Brain microvascular endothelial cell (primary cell): Measurements from ENCODE around the gene ITPRID1.

Experiments used
- DNase-seq: peaks from one replicate; pipeline ENCODE4 v3.0.0-alpha.2; 2020
- H3K27ac ChIP-seq: fragments of 250-450 bp; sonication (Bioruptor Pico); 2 replicates; pipeline ENCODE4 v1.5.1; 2020; ENCODE audit warnings: mild to moderate bottlenecking, moderate library complexity
- H3K27me3 ChIP-seq: fragments of 250-450 bp; sonication (Bioruptor Pico); replicated peaks from 2 replicates; pipeline ENCODE4 v1.5.1; 2020; ENCODE audit warnings: mild to moderate bottlenecking
- H3K36me3 ChIP-seq: fragments of 250-450 bp; sonication (Bioruptor Pico); replicated peaks from 2 replicates; pipeline ENCODE4 v1.5.1; 2020; ENCODE audit warnings: mild to moderate bottlenecking
- H3K4me3 ChIP-seq: 2 replicates; pipeline ENCODE4 v1.5.1; 2011; ENCODE audit warnings: low read depth, mild to moderate bottlenecking, control low read depth, low read length, moderate library complexity
- CTCF ChIP-seq: IDR thresholded peaks from 2 replicates; pipeline ENCODE4 v1.5.1; 2011; ENCODE audit warnings: low read depth, mild to moderate bottlenecking, moderate library complexity, low read length, control low read depth, inconsistent platforms; ENCODE audit errors: missing control alignments
- in situ Hi-C: cut with HindIII; loops from 2 replicates; pipeline ENCODE4 v1.10.0; 2017; ENCODE audit warnings: low sequenced_read_pairs, low pct_ligation_motif_present

ITPRID1 gene

GRCh38 chr7:31688996-31689395 is 175.1 kb downstream of the ITPRID1 start:
- Histone ChIP-seq H3K4me3 (no peak overlapping the region), H3K27me3 (no peaks in the 10 kb centered on the region), H3K27ac (no peak overlapping the region), H3K36me3 (no peaks in the 10 kb centered on the region)
- in situ Hi-C loops: no loop called here
- DNase-seq: no peak
- TF ChIP-seq CTCF: no peak

- Histone ChIP-seq H3K36me3 (no peaks in the 10 kb centered on the region), H3K27me3 (no peaks in the 10 kb centered on the region), H3K27ac (no peak overlapping the region), H3K4me3 (no peak overlapping the region)
- no peak for TF ChIP-seq CTCF
- in situ Hi-C loops: no loop called here
- DNase-seq: no peak
Observed at GRCh38 chr7:31690935-31691334, 177.0 kb downstream of the ITPRID1 start.

GRCh38 chr7:31692451-31692850 is 178.6 kb downstream of the ITPRID1 start:
- in situ Hi-C loops: no loop called here
- Histone ChIP-seq H3K27me3 (no peaks in the 10 kb centered on the region), H3K36me3 (no peaks in the 10 kb centered on the region), H3K4me3 (no peak overlapping the region), H3K27ac (no peak overlapping the region)
- no peak for DNase-seq
- TF ChIP-seq CTCF: no peak

- no peaks in the 10 kb centered on the region for H3K27me3 ChIP-seq
- in situ Hi-C loops: no loop called here
- TF ChIP-seq CTCF: no peak
Observed at GRCh38 chr7:31692871-31693270, 179.0 kb downstream of the ITPRID1 start.

GRCh38 chr7:31695859-31696614 is 182.1 kb downstream of the ITPRID1 start:
- in situ Hi-C loops: no loop called here
- no peak for DNase-seq
- no peak overlapping the region for H3K27ac ChIP-seq
- no peak overlapping the region for H3K4me3 ChIP-seq
- no peaks in the 10 kb centered on the region for H3K36me3 ChIP-seq
- no peak for TF ChIP-seq CTCF
- no peaks in the 10 kb centered on the region for H3K27me3 ChIP-seq

More at GRCh38 chr7:31692871-31693270, 179.0 kb downstream of the ITPRID1 start:
- no peak for DNase-seq
- H3K27ac ChIP-seq: no peak overlapping the region
- no peak overlapping the region for H3K4me3 ChIP-seq
- no peaks in the 10 kb centered on the region for H3K36me3 ChIP-seq

GRCh38 chr7:31699050-31699449 is 185.2 kb downstream of the ITPRID1 start:
- no peak overlapping the region for H3K4me3 ChIP-seq
- DNase-seq: no peak
- no peaks in the 10 kb centered on the region for H3K36me3 ChIP-seq
- TF ChIP-seq CTCF: no peak
- in situ Hi-C loops: no loop called here
- H3K27me3 ChIP-seq: no peaks in the 10 kb centered on the region
- no peak overlapping the region for H3K27ac ChIP-seq
